Measurements from ENCODE around the gene TUBAL3. TPM values are rescaled to one million over a fixed set of nuclear protein-coding genes. Genes with fewer than 3 reads are reported as not detected.

The TUBAL3 gene
- total and polyA plus RNA-seq, 2 of the 4 experiments (the other 2 are of a cell fraction), result not detected

- H2AK5ac ChIP-seq (ENCODE audit: low read depth, low read length), result no peak overlapping the region
- no peak overlapping the region for H4K8ac ChIP-seq (ENCODE audit: low read depth in 2 of 2, low read length in 2 of 2)
- ChIA-PET POLR2A (ENCODE audit: unreplicated experiment) (no interaction called here), CTCF (interaction anchor here (0.5 to 1.1 kb wide), 2 partner anchors 113 to 125 kb away, joined by 3 to 5 read pairs; no protein-coding TSS in a partner anchor)
- H3K79me1 ChIP-seq (ENCODE audit: low read depth in 1 of 2, low read length in 2 of 2), result no peaks in the 10 kb centered on the region
- H2BK120ac ChIP-seq (ENCODE audit: low read depth, low read length), result no peak overlapping the region
- H3K9ac ChIP-seq (ENCODE audit: low read depth, low read length), result no peak overlapping the region
- H2AFZ ChIP-seq (replicated peaks; ENCODE audit: low read length, poor library complexity), result no peak overlapping the region
- H2AK9ac ChIP-seq (replicated peaks; ENCODE audit: low read depth, low read length, poor library complexity), result no peak overlapping the region
- H3K9me3 ChIP-seq (ENCODE audit: control insufficient read depth, insufficient read depth, low read length), result no peaks in the 10 kb centered on the region
- H3K27ac ChIP-seq (ENCODE audit: insufficient read depth, low read length), result no peak overlapping the region
- no peak for DNase-seq
- intact Hi-C loops (cut with micrococcal nuclease) (no loop called here), in situ Hi-C loops (cut with MboI; ENCODE audit: low sequenced_read_pairs) (no loop called here), dilution Hi-C loops (cut with HindIII; ENCODE audit: low sequenced_read_pairs, unreplicated experiment) (no loop called here)
- no peak overlapping the region for H2BK5ac ChIP-seq (ENCODE audit: low read depth, low read length, poor library complexity, severe bottlenecking)
- H4K20me1 ChIP-seq (ENCODE audit: insufficient read depth, low read length), result no peaks in the 10 kb centered on the region
- no peak overlapping the region for H4K5ac ChIP-seq (ENCODE audit: low read depth, low read length)
- H3K56ac ChIP-seq (ENCODE audit: extremely low read depth, insufficient read depth, low read length), result no peak overlapping the region
- no peaks in the 10 kb centered on the region for H3K9me1 ChIP-seq (ENCODE audit: insufficient read depth, low read length)
- no peaks in the 10 kb centered on the region for H3K36me3 ChIP-seq (ENCODE audit: control insufficient read depth, insufficient read depth, low read length)
- no peaks in the 10 kb centered on the region for H3K27me3 ChIP-seq (ENCODE audit: control insufficient read depth, insufficient read depth, low read length)
- H3K4ac ChIP-seq (ENCODE audit: low read depth, low read length), result no peak overlapping the region
- ATAC-seq (ENCODE audit: low read depth), result no peak
- no peak overlapping the region for H2BK20ac ChIP-seq (ENCODE audit: low read depth, low read length)
- no peak overlapping the region for H3K14ac ChIP-seq (replicated peaks; ENCODE audit: low read depth, low read length)
- H3K4me1 ChIP-seq (ENCODE audit: control insufficient read depth, insufficient read depth, low read length), result no peaks in the 10 kb centered on the region
- BruUV-seq (replicated peaks), result no TSS peak
- TF ChIP-seq RCOR1 (IDR thresholded peaks at IDR 0.05; ENCODE audit: insufficient replicate concordance, low read length) (no peak), MAFK (IDR thresholded peaks at IDR 0.05; ENCODE audit: low read depth, low read length) (no peak), MXI1 (IDR thresholded peaks at IDR 0.05; ENCODE audit: borderline replicate concordance, low read depth, low read length) (no peak), SMC3 (IDR thresholded peaks at IDR 0.05; ENCODE audit: low read depth, low read length) (no peak), ELK1 (IDR thresholded peaks at IDR 0.05; ENCODE audit: borderline replicate concordance, low read depth, low read length) (no peak), CHD1 (IDR thresholded peaks at IDR 0.05; ENCODE audit: low read depth, low read length) (no peak), FOS (IDR thresholded peaks at IDR 0.05; ENCODE audit: low read depth, low read length) (no peak), POLR2A (IDR thresholded peaks at IDR 0.05; ENCODE audit: low read depth, low read length) (no peak), MAZ (IDR thresholded peaks at IDR 0.05; ENCODE audit: borderline replicate concordance, low read depth, low read length) (no peak), RFX5 (IDR thresholded peaks at IDR 0.05; ENCODE audit: low read depth, low read length) (no peak), CTCF (conservative IDR thresholded peaks at IDR 0.05; ENCODE audit: low read depth, low read length) (no peak)
- H3K4me3 ChIP-seq (ENCODE audit: insufficient read depth, low read depth, low read length), result no peak overlapping the region
- no peak overlapping the region for H3K23ac ChIP-seq (ENCODE audit: low read depth, low read length)
- no peak overlapping the region for H3K18ac ChIP-seq (ENCODE audit: low read depth, low read length)
- H3K4me2 ChIP-seq (ENCODE audit: low read depth, low read length), result no peak overlapping the region
- WGBS, 2 experiments (ENCODE audit: extremely low coverage in 2 of 2, insufficient read length in 1 of 2), result 60% methylated on average over 1 of the region's 4 CpGs; no CpG with 5 or more reads in 1 of the 2 experiments
- no peak overlapping the region for H4K91ac ChIP-seq (ENCODE audit: insufficient read depth, low read depth, low read length)
- H2BK15ac ChIP-seq (ENCODE audit: low read depth, low read length), result no peak overlapping the region
These were observed 61.1 kb downstream of the TUBAL3 start for GRCh38 chr10:5343561-5343960.
